Mesothelial cell of epicardium (in vitro differentiated cells): Measurements from ENCODE around the gene GCDH. TPM values are rescaled to one million over a fixed set of nuclear protein-coding genes. Genes with fewer than 3 reads are reported as not detected.
"Not testable (repeated sequence)": the region's sequence is repeated elsewhere in the genome, so short reads cannot be mapped to it uniquely, and the experiment has no call there.

ENCODE experiments used
- DNase-seq, 2 experiments: peaks; one replicate each; pipeline ENCODE4 v3.0.0; 2021; ENCODE audit warnings: low spot score in 2 of 2; ENCODE audit not compliant: unreplicated experiment in 2 of 2
- H3K27ac Mint-ChIP-seq: 2 replicates; pipeline ENCODE4 v1.8.0; 2021; ENCODE audit warnings: mixed read lengths
- H3K27me3 Mint-ChIP-seq: 2 replicates; pipeline ENCODE4 v1.8.0; 2021; ENCODE audit warnings: low read depth, mixed read lengths
- H3K36me3 Mint-ChIP-seq: 2 replicates; pipeline ENCODE4 v1.8.0; 2021; ENCODE audit warnings: mixed read lengths
- H3K4me1 Mint-ChIP-seq: 2 replicates; pipeline ENCODE4 v1.8.0; 2021; ENCODE audit warnings: mixed read lengths
- H3K4me3 Mint-ChIP-seq: 2 replicates; pipeline ENCODE4 v1.8.0; 2021; ENCODE audit warnings: mild to moderate bottlenecking, moderate library complexity, mixed read lengths
- H3K9me3 Mint-ChIP-seq: 2 replicates; pipeline ENCODE4 v1.8.0; 2021; ENCODE audit warnings: mixed read lengths
- CTCF ChIP-seq: fragments of 200-600 bp; sonication (generic); IDR thresholded peaks from one replicate; pipeline ENCODE4 v1.5.0; 2021; ENCODE audit warnings: antibody characterized with exemption; ENCODE audit not compliant: unreplicated experiment
- total RNA-seq: library from RNA; stranded (reverse); gene quantifications from 3 replicates; pipeline ENCODE4 v1.2.1, GENCODE V29; 2021

The GCDH gene
- total RNA-seq, 1 donor from 2014 or later: 31.5 TPM

GRCh38 chr19:12886969-12887747 is 3.8 kb upstream of the GCDH start, which contains the start of gene KLF1:
TSS of gene KLF1 (minus strand) at chr19:12887201. CDS start at chr19:12887140, 61 bp downstream.
- peaks cover 48% of the 10 kb centered on the region for H3K27me3 Mint-ChIP-seq
- peaks cover 4% of the 10 kb centered on the region for H3K9me3 Mint-ChIP-seq
- no peak for TF ChIP-seq CTCF
- H3K27ac Mint-ChIP-seq: no peak within 1 kb of the TSS
- peaks cover 2% of the 10 kb centered on the region for H3K36me3 Mint-ChIP-seq
- peaks cover 24% of the 10 kb centered on the region for H3K4me1 Mint-ChIP-seq
- no peak for DNase-seq
- H3K4me3 Mint-ChIP-seq: peak within 1 kb of the TSS; percentile 50

- peaks cover 4% of the 10 kb centered on the region for H3K9me3 Mint-ChIP-seq
- peaks cover 45% of the 10 kb centered on the region for H3K27me3 Mint-ChIP-seq
- H3K36me3 Mint-ChIP-seq: peaks cover 2% of the 10 kb centered on the region
- H3K4me1 Mint-ChIP-seq: peaks cover 26% of the 10 kb centered on the region
- no peak overlapping the region for H3K27ac Mint-ChIP-seq
- DNase-seq: no peak
- no peak overlapping the region for H3K4me3 Mint-ChIP-seq
- TF ChIP-seq CTCF: no peak
Measured at GRCh38 chr19:12888006-12888603, 2.9 kb upstream of the GCDH start.

- Mint-ChIP-seq H3K4me1 (peaks cover 22% of the 10 kb centered on the region), H3K27me3 (peaks cover 22% of the 10 kb centered on the region), H3K27ac (peak overlapping the region; percentile 84), H3K4me3 (peak overlapping the region; percentile 91)
- not testable (repeated sequence) for H3K9me3 Mint-ChIP-seq, H3K36me3 Mint-ChIP-seq, DNase-seq
Measured at GRCh38 chr19:12890299-12890786, 617 bp upstream of the GCDH start.

- H3K4me3 Mint-ChIP-seq: peak overlapping the region; percentile 91
- no peaks in the 10 kb centered on the region for H3K9me3 Mint-ChIP-seq
- no peak for DNase-seq
- H3K27me3 Mint-ChIP-seq: peaks cover 14% of the 10 kb centered on the region
- H3K36me3 Mint-ChIP-seq: peaks cover 6% of the 10 kb centered on the region
- peaks cover 19% of the 10 kb centered on the region for H3K4me1 Mint-ChIP-seq
- TF ChIP-seq CTCF: no peak
- peak overlapping the region; percentile 25 for H3K27ac Mint-ChIP-seq
Measured at GRCh38 chr19:12891553-12892021, 627 bp downstream of the GCDH start.

GRCh38 chr19:12893582-12893981 is 2.6 kb downstream of the GCDH start:
- TF ChIP-seq CTCF: no peak
- DNase-seq: no peak
- Mint-ChIP-seq H3K36me3 (peaks cover 6% of the 10 kb centered on the region), H3K4me3 (peak overlapping the region; percentile 91), H3K27ac (no peak overlapping the region), H3K4me1 (peaks cover 18% of the 10 kb centered on the region), H3K27me3 (no peaks in the 10 kb centered on the region), H3K9me3 (no peaks in the 10 kb centered on the region)

- peaks cover 6% of the 10 kb centered on the region for H3K36me3 Mint-ChIP-seq
- no peak overlapping the region for H3K27ac Mint-ChIP-seq
Measured at GRCh38 chr19:12896460-12896859, 5.5 kb downstream of the GCDH start.

More at GRCh38 chr19:12896460-12896859, 5.5 kb downstream of the GCDH start:
- TF ChIP-seq CTCF: no peak
- H3K4me1 Mint-ChIP-seq: peaks cover 9% of the 10 kb centered on the region
- no peak for DNase-seq
- no peaks in the 10 kb centered on the region for H3K27me3 Mint-ChIP-seq
- H3K4me3 Mint-ChIP-seq: no peak overlapping the region
- H3K9me3 Mint-ChIP-seq: no peaks in the 10 kb centered on the region
